T47D (cell line): ENCODE measurements around the gene ATRN.

Source experiments
- DNase-seq, 2 experiments: peaks; one replicate each; pipeline versions ENCODE4 v3.0.0 to v3.0.0-alpha.2; 2011 to 2012; ENCODE audit warnings: low read depth in 1 of 2, low spot score in 1 of 2
- JUND ChIP-seq: IDR thresholded peaks from 2 replicates; pipeline ENCODE4 v1.6.1; 2012; ENCODE audit warnings: low read depth
- in situ Hi-C: cut with HindIII; loops from 2 replicates; pipeline ENCODE4 v1.10.0; 2016; ENCODE audit warnings: low sequenced_read_pairs, low pct_unique_long_range_greater_than_20kb

The ATRN gene

GRCh38 chr20:3541887-3542721, 71.3 kb downstream of the ATRN start:
- DNase-seq = no peak
- in situ Hi-C loops = no loop called here
- no peak for TF ChIP-seq JUND

DNA sequence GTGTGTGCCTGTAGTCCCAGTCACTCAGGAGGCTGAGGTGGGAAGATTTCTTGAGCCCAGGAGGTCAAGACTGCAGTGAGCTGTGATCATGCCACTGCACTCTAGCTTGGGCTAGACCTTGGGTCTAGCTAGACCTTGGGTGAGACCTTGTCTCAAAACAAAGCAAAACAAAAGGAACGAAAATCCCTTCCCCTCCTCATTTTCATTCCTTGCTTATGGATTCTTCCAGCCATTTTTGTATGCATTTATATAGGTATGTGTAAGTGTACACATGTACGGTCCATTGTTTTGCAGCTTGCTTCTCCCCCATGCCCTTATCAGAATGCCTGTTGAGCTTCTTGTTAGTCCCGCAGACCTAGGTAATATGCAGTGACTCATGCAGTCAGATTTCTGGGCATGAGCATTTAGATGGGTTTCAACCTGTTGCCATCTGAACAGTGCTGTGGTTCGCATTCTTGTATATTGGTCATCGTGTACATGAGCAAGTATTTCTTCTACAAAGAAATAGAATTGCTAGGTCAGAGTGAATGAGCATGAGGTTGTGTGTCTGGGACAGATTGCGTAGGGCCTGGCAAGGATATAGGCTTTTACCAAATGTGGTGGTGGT, 73.2 kb downstream of the ATRN start:
- in situ Hi-C loops = no loop called here
- DNase-seq = no peak
- no peak for TF ChIP-seq JUND

GRCh38 chr20:3545401-3545925, 74.6 kb downstream of the ATRN start:
- DNase-seq = no peak
- TF ChIP-seq JUND = no peak
- in situ Hi-C loops = no loop called here

DNA sequence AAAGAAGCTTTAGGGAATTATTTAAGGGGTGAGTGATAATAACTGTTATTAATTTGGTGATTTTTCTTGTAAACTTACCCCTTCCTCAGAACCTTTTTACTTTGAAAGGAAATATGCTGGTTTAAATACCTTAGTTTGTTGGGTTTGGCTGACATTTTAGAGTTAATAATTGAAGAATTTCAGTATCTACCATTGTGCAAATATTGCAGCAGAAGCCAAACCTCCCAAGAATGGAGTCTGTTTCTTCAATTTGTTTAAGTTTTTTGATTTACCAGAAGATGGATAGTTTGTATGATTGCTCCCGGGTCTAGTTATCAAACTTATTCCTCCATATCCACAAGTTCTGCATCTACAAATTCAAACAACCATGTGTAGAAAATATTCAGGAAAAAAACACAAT, 77.1 kb downstream of the ATRN start:
- in situ Hi-C loops = no loop called here
- DNase-seq = no peak
- no peak for TF ChIP-seq JUND

DNA sequence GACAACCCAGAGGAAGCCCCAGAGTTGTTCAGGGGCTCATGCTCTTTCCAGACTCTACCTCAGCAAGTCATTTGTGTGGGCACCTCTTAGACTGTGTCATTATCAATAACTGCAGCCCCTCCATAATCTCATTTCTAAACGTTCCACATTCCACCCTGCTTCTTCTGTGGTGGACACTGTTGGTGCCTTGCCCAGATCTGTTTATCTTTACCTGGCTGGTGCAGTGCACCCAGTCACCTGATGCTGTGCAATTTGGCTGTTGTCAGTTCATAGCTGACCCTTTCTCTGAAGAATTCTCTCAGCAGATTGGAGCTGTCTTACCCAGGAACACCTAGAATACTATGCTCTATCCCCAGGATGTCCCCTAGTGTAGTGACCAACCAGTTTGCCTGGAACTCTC, 80.0 kb downstream of the ATRN start:
- no peak for DNase-seq
- no peak for TF ChIP-seq JUND
- in situ Hi-C loops = no loop called here

GRCh38 chr20:3551681-3552434, 81.0 kb downstream of the ATRN start:
- no peak for DNase-seq
- in situ Hi-C loops = no loop called here

GRCh38 chr20:3553663-3554062, 82.8 kb downstream of the ATRN start:
- TF ChIP-seq JUND = no peak
- DNase-seq = peak in 1 of 2 experiments; percentile 7
- in situ Hi-C loops = no loop called here

More at GRCh38 chr20:3551681-3552434, 81.0 kb downstream of the ATRN start:
- no peak for TF ChIP-seq JUND

GRCh38 chr20:3557237-3557785, 86.5 kb downstream of the ATRN start:
- in situ Hi-C loops = no loop called here
- no peak for TF ChIP-seq JUND
- DNase-seq = no peak

GRCh38 chr20:3559231-3559630, 88.4 kb downstream of the ATRN start:
- no peak for DNase-seq
- TF ChIP-seq JUND = no peak
- in situ Hi-C loops = no loop called here

DNA sequence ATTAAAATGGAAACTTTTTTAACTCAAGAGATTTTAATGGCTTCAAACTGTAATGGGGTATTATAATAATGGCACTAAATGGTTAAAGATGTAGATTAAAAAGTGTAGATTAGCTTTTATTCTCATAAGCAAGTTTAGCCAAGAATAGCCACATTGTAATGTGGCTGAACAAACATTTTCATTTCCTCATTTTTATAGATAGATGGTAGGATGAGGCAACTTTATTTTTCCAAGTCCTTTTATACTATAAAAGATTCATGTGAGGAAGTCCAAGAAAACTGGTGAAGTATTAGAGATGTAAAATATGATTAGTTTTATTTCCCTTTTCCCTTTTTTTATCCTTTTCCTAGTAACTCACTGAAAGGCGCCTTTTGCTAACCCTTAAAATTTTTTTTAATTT, 88.8 kb downstream of the ATRN start:
- in situ Hi-C loops = no loop called here
- no peak for TF ChIP-seq JUND

DNA sequence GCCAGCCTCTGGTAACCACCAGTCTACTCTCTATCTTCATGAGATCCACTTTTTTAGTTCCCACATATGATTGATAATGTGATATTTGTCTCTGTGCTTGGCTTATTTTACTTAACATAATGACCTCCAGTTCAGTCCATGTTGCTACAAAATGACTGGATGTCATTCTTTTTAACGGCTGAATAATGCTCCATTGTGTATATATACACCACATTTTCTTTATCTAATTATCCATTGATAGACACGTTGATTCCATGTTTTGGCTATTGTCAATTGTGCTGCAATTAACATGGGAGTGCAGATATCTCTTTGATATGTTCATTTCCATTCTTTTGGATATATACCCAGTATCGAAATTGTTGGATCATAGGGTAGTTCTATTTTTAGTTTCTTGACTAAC, 89.3 kb downstream of the ATRN start:
- DNase-seq = no peak
- no peak for TF ChIP-seq JUND
- in situ Hi-C loops = no loop called here

More for the DNA sequence above, 88.8 kb downstream of the ATRN start:
- DNase-seq = no peak

GRCh38 chr20:3560578-3560977, 89.8 kb downstream of the ATRN start:
- DNase-seq = no peak
- no peak for TF ChIP-seq JUND
- in situ Hi-C loops = no loop called here
